HepG2 (cell line): ENCODE results near the gene RIN3. TPM values are rescaled to one million over a fixed set of nuclear protein-coding genes. Genes with fewer than 3 reads are reported as not detected.

Experiments
- AKAP8 ChIP-seq: sonication (generic); formaldehyde crosslinking; IDR thresholded peaks from 2 replicates; pipeline ENCODE4 v1.5.1; 2020; ENCODE audit warnings: mild to moderate bottlenecking, missing genetic modification reagents
- ELF1 ChIP-seq: sonication (generic); formaldehyde crosslinking; IDR thresholded peaks from 2 replicates; pipeline ENCODE4 v1.4.0; 2020; ENCODE audit warnings: missing genetic modification reagents
- ISL2 ChIP-seq: sonication (generic); formaldehyde crosslinking; IDR thresholded peaks from 2 replicates; pipeline ENCODE4 v1.5.0; 2020; ENCODE audit warnings: missing genetic modification reagents
- JUNB ChIP-seq: sonication (generic); formaldehyde crosslinking; IDR thresholded peaks from 2 replicates; pipeline ENCODE4 v1.8.0; 2022; ENCODE audit warnings: missing genetic modification reagents, mild to moderate bottlenecking, borderline replicate concordance
- KDM5B ChIP-seq: sonication (generic); formaldehyde crosslinking; IDR thresholded peaks from 2 replicates; pipeline ENCODE4 v1.4.0; 2020; ENCODE audit warnings: missing genetic modification reagents, mild to moderate bottlenecking, borderline replicate concordance
- MTF1 ChIP-seq: sonication (generic); formaldehyde crosslinking; IDR thresholded peaks from 2 replicates; pipeline ENCODE4 v1.5.0; 2020; ENCODE audit warnings: missing genetic modification reagents
- NBN ChIP-seq: fragments of 450-650 bp; conservative IDR thresholded peaks from 2 replicates; pipeline ENCODE4 v1.6.1; 2017
- SAFB2 ChIP-seq: sonication (generic); formaldehyde crosslinking; IDR thresholded peaks from 2 replicates; pipeline ENCODE4 v1.5.1; 2020; ENCODE audit warnings: missing genetic modification reagents, low read depth, mild to moderate bottlenecking, borderline replicate concordance
- TCF7L2 ChIP-seq: IDR thresholded peaks from 2 replicates; pipeline ENCODE4 v1.6.1; 2011; ENCODE audit warnings: mild to moderate bottlenecking, low read depth, low read length, moderate library complexity
- WIZ ChIP-seq: sonication (generic); formaldehyde crosslinking; IDR thresholded peaks from 2 replicates; pipeline ENCODE4 v1.5.1; 2020; ENCODE audit warnings: mild to moderate bottlenecking, missing genetic modification reagents
- ZNF17 ChIP-seq: sonication (generic); formaldehyde crosslinking; IDR thresholded peaks from 2 replicates; pipeline ENCODE4 v1.5.0; 2020; ENCODE audit warnings: mild to moderate bottlenecking, missing genetic modification reagents
- ZNF772 ChIP-seq: sonication (generic); formaldehyde crosslinking; IDR thresholded peaks from 2 replicates; pipeline ENCODE4 v1.5.0; 2020; ENCODE audit warnings: mild to moderate bottlenecking, missing genetic modification reagents
- polyA plus RNA-seq, 8 experiments: library from polyadenylated mRNA; depleted of rRNA in 3 of 8; stranded (reverse) in 7 of 8; unstranded in 1 of 8; fragments of >200 nt; fragmentation: Illumina TruSeq in 4 of 8; extraction: Trizol in 4 of 8; gene quantifications; 2 replicates each; pipeline versions ENCODE4 v1.2.1 to v1.2.3, GENCODE V29; 2011 to 2016; ENCODE audit warnings: low read depth in 4 of 8, missing spikeins in 1 of 8, mixed read lengths in 1 of 8; ENCODE audit not compliant: insufficient read depth in 1 of 8
- total RNA-seq, 5 experiments: library from RNA; depleted of rRNA; stranded (reverse); fragments of >200 nt; fragmentation: Illumina TruSeq; extraction: Trizol; gene quantifications; 2 replicates each; pipeline ENCODE4 v1.2.3, GENCODE V29; 2016; ENCODE audit warnings: low read depth in 1 of 5
- TF ChIP-seq, protein P1 (sequence below): sonication (generic); formaldehyde crosslinking; IDR thresholded peaks from 2 replicates; pipeline ENCODE4 v1.4.0; 2020; ENCODE audit warnings: missing genetic modification reagents
- TF ChIP-seq, protein P2 (sequence below): sonication (generic); formaldehyde crosslinking; IDR thresholded peaks from 2 replicates; pipeline ENCODE4 v1.4.0; 2020; ENCODE audit warnings: mild to moderate bottlenecking, missing genetic modification reagents
- TF ChIP-seq, protein P3 (sequence below): sonication (generic); formaldehyde crosslinking; IDR thresholded peaks from 2 replicates; pipeline ENCODE4 v1.8.0; 2022; ENCODE audit warnings: missing genetic modification reagents, mild to moderate bottlenecking, moderate library complexity, borderline replicate concordance
- TF ChIP-seq, protein P4 (sequence below): sonication (generic); formaldehyde crosslinking; conservative IDR thresholded peaks from 2 replicates; pipeline ENCODE4 v1.8.0; 2022; ENCODE audit warnings: missing genetic modification reagents
- TF ChIP-seq, protein P5 (sequence below): sonication (generic); formaldehyde crosslinking; IDR thresholded peaks from 2 replicates; pipeline ENCODE4 v1.4.0; 2020; ENCODE audit warnings: mild to moderate bottlenecking, missing genetic modification reagents, borderline replicate concordance
- TF ChIP-seq, protein P6 (sequence below): sonication (generic); formaldehyde crosslinking; IDR thresholded peaks from 2 replicates; pipeline ENCODE4 v1.5.0; 2020; ENCODE audit warnings: missing genetic modification reagents

RIN3 gene
- total and polyA plus RNA-seq, 2 of the 13 experiments (the other 11 are each of a cell fraction or from before 2014, with no cell fraction given): 2.3 to 3.6 TPM

DNA sequence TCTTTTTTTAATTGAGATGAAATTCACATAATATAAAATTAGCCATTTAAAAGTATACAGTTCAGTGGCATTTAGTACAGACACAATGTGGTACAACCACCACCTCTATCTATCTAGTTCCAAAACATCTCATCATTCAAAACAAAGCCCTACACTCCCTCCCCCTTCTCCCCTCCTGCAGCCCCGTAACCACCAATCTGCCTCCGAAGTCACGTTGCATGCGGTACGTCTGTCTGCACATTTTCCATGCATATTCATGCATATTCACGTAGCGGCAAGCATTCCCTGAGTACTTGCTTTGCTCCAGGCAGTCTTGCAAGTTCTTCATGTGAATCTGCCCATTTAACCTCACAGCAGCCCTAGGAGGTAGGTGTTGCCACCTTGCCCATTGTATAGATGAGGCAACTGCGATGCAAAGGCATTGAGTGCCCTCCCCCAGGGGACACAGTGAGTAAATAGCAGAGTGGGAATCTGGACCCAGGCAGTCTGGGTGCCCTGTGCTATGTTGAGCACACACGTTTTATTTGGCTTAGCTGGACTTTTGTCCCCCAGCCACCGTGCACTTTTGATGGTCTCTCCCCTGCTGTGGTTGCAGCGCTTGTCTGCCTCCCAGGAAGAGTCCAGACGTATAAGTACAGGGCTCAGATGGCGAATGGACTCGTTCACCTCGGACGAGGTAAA, 43.4 kb downstream of the RIN3 start (continued):
- TF ChIP-seq, protein P1, sequence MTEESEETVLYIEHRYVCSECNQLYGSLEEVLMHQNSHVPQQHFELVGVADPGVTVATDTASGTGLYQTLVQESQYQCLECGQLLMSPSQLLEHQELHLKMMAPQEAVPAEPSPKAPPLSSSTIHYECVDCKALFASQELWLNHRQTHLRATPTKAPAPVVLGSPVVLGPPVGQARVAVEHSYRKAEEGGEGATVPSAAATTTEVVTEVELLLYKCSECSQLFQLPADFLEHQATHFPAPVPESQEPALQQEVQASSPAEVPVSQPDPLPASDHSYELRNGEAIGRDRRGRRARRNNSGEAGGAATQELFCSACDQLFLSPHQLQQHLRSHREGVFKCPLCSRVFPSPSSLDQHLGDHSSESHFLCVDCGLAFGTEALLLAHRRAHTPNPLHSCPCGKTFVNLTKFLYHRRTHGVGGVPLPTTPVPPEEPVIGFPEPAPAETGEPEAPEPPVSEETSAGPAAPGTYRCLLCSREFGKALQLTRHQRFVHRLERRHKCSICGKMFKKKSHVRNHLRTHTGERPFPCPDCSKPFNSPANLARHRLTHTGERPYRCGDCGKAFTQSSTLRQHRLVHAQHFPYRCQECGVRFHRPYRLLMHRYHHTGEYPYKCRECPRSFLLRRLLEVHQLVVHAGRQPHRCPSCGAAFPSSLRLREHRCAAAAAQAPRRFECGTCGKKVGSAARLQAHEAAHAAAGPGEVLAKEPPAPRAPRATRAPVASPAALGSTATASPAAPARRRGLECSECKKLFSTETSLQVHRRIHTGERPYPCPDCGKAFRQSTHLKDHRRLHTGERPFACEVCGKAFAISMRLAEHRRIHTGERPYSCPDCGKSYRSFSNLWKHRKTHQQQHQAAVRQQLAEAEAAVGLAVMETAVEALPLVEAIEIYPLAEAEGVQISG (CRISPR knock-in tag): peak; percentile 65
- TF ChIP-seq WIZ (CRISPR knock-in tag): 0 out of 2 replicates have a peak, but pooled peaks have one; percentile 54
- TF ChIP-seq, protein P2, sequence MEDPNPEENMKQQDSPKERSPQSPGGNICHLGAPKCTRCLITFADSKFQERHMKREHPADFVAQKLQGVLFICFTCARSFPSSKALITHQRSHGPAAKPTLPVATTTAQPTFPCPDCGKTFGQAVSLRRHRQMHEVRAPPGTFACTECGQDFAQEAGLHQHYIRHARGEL: no peak
- TF ChIP-seq ISL2 (CRISPR knock-in tag): no peak; the same call in 1 of the 2 replicates
- no peak for TF ChIP-seq NBN
- TF ChIP-seq, protein P3, sequence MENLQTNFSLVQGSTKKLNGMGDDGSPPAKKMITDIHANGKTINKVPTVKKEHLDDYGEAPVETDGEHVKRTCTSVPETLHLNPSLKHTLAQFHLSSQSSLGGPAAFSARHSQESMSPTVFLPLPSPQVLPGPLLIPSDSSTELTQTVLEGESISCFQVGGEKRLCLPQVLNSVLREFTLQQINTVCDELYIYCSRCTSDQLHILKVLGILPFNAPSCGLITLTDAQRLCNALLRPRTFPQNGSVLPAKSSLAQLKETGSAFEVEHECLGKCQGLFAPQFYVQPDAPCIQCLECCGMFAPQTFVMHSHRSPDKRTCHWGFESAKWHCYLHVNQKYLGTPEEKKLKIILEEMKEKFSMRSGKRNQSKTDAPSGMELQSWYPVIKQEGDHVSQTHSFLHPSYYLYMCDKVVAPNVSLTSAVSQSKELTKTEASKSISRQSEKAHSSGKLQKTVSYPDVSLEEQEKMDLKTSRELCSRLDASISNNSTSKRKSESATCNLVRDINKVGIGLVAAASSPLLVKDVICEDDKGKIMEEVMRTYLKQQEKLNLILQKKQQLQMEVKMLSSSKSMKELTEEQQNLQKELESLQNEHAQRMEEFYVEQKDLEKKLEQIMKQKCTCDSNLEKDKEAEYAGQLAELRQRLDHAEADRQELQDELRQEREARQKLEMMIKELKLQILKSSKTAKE (CRISPR knock-in tag): peak; percentile 90
- TF ChIP-seq ELF1 (CRISPR knock-in tag): peak; percentile 34; the same call in 1 of the 2 replicates
- TF ChIP-seq JUNB (CRISPR knock-in tag): 0 out of 2 replicates have a peak, but pooled peaks have one; percentile 31
- TF ChIP-seq, protein P4, sequence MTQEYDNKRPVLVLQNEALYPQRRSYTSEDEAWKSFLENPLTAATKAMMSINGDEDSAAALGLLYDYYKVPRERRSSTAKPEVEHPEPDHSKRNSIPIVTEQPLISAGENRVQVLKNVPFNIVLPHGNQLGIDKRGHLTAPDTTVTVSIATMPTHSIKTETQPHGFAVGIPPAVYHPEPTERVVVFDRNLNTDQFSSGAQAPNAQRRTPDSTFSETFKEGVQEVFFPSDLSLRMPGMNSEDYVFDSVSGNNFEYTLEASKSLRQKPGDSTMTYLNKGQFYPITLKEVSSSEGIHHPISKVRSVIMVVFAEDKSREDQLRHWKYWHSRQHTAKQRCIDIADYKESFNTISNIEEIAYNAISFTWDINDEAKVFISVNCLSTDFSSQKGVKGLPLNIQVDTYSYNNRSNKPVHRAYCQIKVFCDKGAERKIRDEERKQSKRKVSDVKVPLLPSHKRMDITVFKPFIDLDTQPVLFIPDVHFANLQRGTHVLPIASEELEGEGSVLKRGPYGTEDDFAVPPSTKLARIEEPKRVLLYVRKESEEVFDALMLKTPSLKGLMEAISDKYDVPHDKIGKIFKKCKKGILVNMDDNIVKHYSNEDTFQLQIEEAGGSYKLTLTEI (CRISPR knock-in tag): no peak
- TF ChIP-seq ZNF17 (CRISPR knock-in tag): no peak
- no peak for TF ChIP-seq SAFB2 (CRISPR knock-in tag)
- TF ChIP-seq TCF7L2: no peak
- peak; percentile 75; the same call in 1 of the 2 replicates for TF ChIP-seq ZNF772
- TF ChIP-seq MTF1 (CRISPR knock-in tag): no peak
- peak; percentile 59; the same call in 1 of the 2 replicates for TF ChIP-seq KDM5B (CRISPR knock-in tag)
- TF ChIP-seq, protein P5, sequence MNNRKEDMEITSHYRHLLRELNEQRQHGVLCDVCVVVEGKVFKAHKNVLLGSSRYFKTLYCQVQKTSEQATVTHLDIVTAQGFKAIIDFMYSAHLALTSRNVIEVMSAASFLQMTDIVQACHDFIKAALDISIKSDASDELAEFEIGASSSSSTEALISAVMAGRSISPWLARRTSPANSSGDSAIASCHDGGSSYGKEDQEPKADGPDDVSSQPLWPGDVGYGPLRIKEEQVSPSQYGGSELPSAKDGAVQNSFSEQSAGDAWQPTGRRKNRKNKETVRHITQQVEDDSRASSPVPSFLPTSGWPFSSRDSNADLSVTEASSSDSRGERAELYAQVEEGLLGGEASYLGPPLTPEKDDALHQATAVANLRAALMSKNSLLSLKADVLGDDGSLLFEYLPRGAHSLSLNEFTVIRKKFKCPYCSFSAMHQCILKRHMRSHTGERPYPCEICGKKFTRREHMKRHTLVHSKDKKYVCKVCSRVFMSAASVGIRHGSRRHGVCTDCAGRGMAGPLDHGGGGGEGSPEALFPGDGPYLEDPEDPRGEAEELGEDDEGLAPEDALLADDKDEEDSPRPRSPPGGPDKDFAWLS (CRISPR knock-in tag): no peak
- TF ChIP-seq, protein P6, sequence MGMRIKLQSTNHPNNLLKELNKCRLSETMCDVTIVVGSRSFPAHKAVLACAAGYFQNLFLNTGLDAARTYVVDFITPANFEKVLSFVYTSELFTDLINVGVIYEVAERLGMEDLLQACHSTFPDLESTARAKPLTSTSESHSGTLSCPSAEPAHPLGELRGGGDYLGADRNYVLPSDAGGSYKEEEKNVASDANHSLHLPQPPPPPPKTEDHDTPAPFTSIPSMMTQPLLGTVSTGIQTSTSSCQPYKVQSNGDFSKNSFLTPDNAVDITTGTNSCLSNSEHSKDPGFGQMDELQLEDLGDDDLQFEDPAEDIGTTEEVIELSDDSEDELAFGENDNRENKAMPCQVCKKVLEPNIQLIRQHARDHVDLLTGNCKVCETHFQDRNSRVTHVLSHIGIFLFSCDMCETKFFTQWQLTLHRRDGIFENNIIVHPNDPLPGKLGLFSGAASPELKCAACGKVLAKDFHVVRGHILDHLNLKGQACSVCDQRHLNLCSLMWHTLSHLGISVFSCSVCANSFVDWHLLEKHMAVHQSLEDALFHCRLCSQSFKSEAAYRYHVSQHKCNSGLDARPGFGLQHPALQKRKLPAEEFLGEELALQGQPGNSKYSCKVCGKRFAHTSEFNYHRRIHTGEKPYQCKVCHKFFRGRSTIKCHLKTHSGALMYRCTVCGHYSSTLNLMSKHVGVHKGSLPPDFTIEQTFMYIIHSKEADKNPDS (CRISPR knock-in tag): no peak
- TF ChIP-seq AKAP8 (CRISPR knock-in tag): peak; percentile 63; the same call in 1 of the 2 replicates
